Keratinocyte (primary cell): ENCODE measurements around the gene UBE2F. TPM values are rescaled to one million over a fixed set of nuclear protein-coding genes. Genes with fewer than 3 reads are reported as not detected.

Experiments
- DNase-seq: peaks from one replicate; pipeline ENCODE4 v3.0.0-alpha.2; 2011; ENCODE audit warnings: low read depth, missing footprints, low spot score
- FAIRE-seq: peaks from 2 replicates; lab custom pipeline; 2011; peaks lifted over from hg19 to GRCh38; lab: Jason Lieb, UNC
- H2AFZ ChIP-seq: 2 replicates; pipeline ENCODE4 v1.6.0; 2012; ENCODE audit warnings: low read length, control low read depth, inconsistent platforms; ENCODE audit not compliant: control insufficient read depth
- H3K27ac ChIP-seq: 2 replicates; pipeline ENCODE4 v1.5.1; 2011; ENCODE audit warnings: low read length; ENCODE audit not compliant: control insufficient read depth, insufficient read depth
- H3K27me3 ChIP-seq: 3 replicates; pipeline ENCODE4 v1.6.0; 2011; ENCODE audit warnings: low read length; ENCODE audit not compliant: control insufficient read depth, insufficient read depth; ENCODE audit errors: extremely low read depth
- H3K36me3 ChIP-seq, 2 experiments: 2 replicates in 1 of 2; 3 replicates in 1 of 2; pipeline ENCODE4 v1.5.1; 2011; ENCODE audit warnings: low read length in 2 of 2, mild to moderate bottlenecking in 1 of 2; ENCODE audit not compliant: control insufficient read depth in 2 of 2, insufficient read depth in 2 of 2; ENCODE audit errors: extremely low read depth in 1 of 2
- H3K4me1 ChIP-seq: 3 replicates; pipeline ENCODE4 v1.5.1; 2011; ENCODE audit warnings: low read length; ENCODE audit not compliant: control insufficient read depth, insufficient read depth; ENCODE audit errors: extremely low read depth
- H3K4me2 ChIP-seq: 3 replicates; pipeline ENCODE4 v1.6.0; 2011; ENCODE audit warnings: low read depth, low read length; ENCODE audit not compliant: control insufficient read depth, insufficient read depth; ENCODE audit errors: extremely low read depth
- H3K4me3 ChIP-seq, 3 experiments: fragments of 200-600 bp in 1 of 3; sonication (generic) in 1 of 3; 2 replicates in 2 of 3; 3 replicates in 1 of 3; pipeline ENCODE4 v1.5.1; 2011 to 2016; ENCODE audit warnings: low read length in 3 of 3, mild to moderate bottlenecking in 3 of 3, control low read depth in 2 of 3, inconsistent platforms in 1 of 3, low read depth in 1 of 3, mixed read lengths in 1 of 3, mixed run types in 1 of 3, moderate library complexity in 1 of 3; ENCODE audit not compliant: control insufficient read depth in 2 of 3, insufficient read depth in 2 of 3; ENCODE audit errors: extremely low read depth in 1 of 3
- H3K79me2 ChIP-seq: 2 replicates; pipeline ENCODE4 v1.6.0; 2012; ENCODE audit warnings: low read length; ENCODE audit not compliant: control insufficient read depth, insufficient read depth
- H3K9ac ChIP-seq: 3 replicates; pipeline ENCODE4 v1.6.0; 2011; ENCODE audit warnings: low read length; ENCODE audit not compliant: control insufficient read depth, insufficient read depth; ENCODE audit errors: extremely low read depth
- H3K9me1 ChIP-seq: 3 replicates; pipeline ENCODE4 v1.6.0; 2011; ENCODE audit warnings: low read length; ENCODE audit not compliant: control insufficient read depth, insufficient read depth; ENCODE audit errors: extremely low read depth
- H3K9me3 ChIP-seq: 2 replicates; pipeline ENCODE4 v1.5.1; 2012; ENCODE audit warnings: low read depth, low read length; ENCODE audit not compliant: control insufficient read depth
- H4K20me1 ChIP-seq: 3 replicates; pipeline ENCODE4 v1.6.0; 2011; ENCODE audit warnings: low read length; ENCODE audit not compliant: control insufficient read depth, insufficient read depth; ENCODE audit errors: extremely low read depth
- CTCF ChIP-seq, 3 experiments: IDR thresholded peaks in 1 of 3; conservative IDR thresholded peaks in 1 of 3; optimal IDR thresholded peaks in 1 of 3; 2 replicates in 2 of 3; 3 replicates in 1 of 3; pipeline versions ENCODE3 to v1.5.1; 2011; ENCODE audit warnings: low read length in 3 of 3, mild to moderate bottlenecking in 3 of 3, moderate library complexity in 2 of 3, control low read depth in 1 of 3, inconsistent platforms in 1 of 3; ENCODE audit not compliant: insufficient read depth in 2 of 3; ENCODE audit errors: extremely low read depth in 1 of 3
- EZH2 ChIP-seq: IDR thresholded peaks from one replicate; pipeline ENCODE4 v1.6.1; 2012; ENCODE audit warnings: inconsistent platforms, mild to moderate bottlenecking, low read length, moderate library complexity
- dilution Hi-C: fragments of 300-500 bp; cut with MboI; formaldehyde crosslinking; loops from one replicate; pipeline ENCODE4 v1.7.0; 2020; ENCODE audit warnings: low sequenced_read_pairs; ENCODE audit not compliant: extremely low pct_ligation_motif_present
- polyA plus RNA-seq, 5 experiments: library from polyadenylated mRNA; depleted of rRNA in 3 of 5; stranded (reverse) in 3 of 5; stranded (forward) in 1 of 5; unstranded in 1 of 5; fragments of >200 nt; gene quantifications; 1 replicate in 1 of 5; 2 replicates in 3 of 5; 3 replicates in 1 of 5; pipeline versions ENCODE4 v1.2.1 to v1.2.3, GENCODE V29; 2011 to 2012; ENCODE audit warnings: missing spikeins in 2 of 5, low read depth in 1 of 5, low replicate concordance in 1 of 5

UBE2F gene
- polyA plus RNA-seq, 1 donor (not counting 4 experiments of a cell fraction or from before 2014, with no cell fraction given): 95.6 TPM

- Histone ChIP-seq H3K36me3 (no peaks in the 10 kb centered on the region), H3K27me3 (no peaks in the 10 kb centered on the region), H3K4me2 (no peak overlapping the region), H3K9me1 (no peaks in the 10 kb centered on the region), H3K79me2 (no peaks in the 10 kb centered on the region), H3K9ac (no peak overlapping the region), H3K27ac (no peak overlapping the region), H3K4me1 (peaks cover 10% of the 10 kb centered on the region), H3K9me3 (peaks cover 4% of the 10 kb centered on the region), H3K4me3 (no peak overlapping the region), H4K20me1 (no peaks in the 10 kb centered on the region), H2AFZ (no peak overlapping the region)
- FAIRE-seq (no peak), DNase-seq (no peak)
- dilution Hi-C loops: no loop called here
- TF ChIP-seq EZH2 (no peak), CTCF (optimal IDR thresholded peaks at IDR 0.05 in 1 of 3, IDR thresholded peaks at IDR 0.05 in 1 of 3, conservative IDR thresholded peaks at IDR 0.05 in 1 of 3; ENCODE audit: extremely low read depth in 1 of 3, insufficient read depth in 2 of 3, low read length in 3 of 3) (no peak)
Measured at GRCh38 chr2:237942513-237942899, 24.3 kb upstream of the UBE2F start.

- no peaks in the 10 kb centered on the region for H3K27me3 ChIP-seq
- DNase-seq (no peak), FAIRE-seq (no peak)
- no peak overlapping the region for H3K4me3 ChIP-seq
- H3K9me1 ChIP-seq: no peaks in the 10 kb centered on the region
- H4K20me1 ChIP-seq: no peaks in the 10 kb centered on the region
- TF ChIP-seq CTCF (optimal IDR thresholded peaks at IDR 0.05 in 1 of 3, IDR thresholded peaks at IDR 0.05 in 1 of 3, conservative IDR thresholded peaks at IDR 0.05 in 1 of 3; ENCODE audit: extremely low read depth in 1 of 3, insufficient read depth in 2 of 3, low read length in 3 of 3): no peak
- H3K79me2 ChIP-seq: no peaks in the 10 kb centered on the region
- no peak overlapping the region for H3K27ac ChIP-seq
- no peak overlapping the region for H3K4me2 ChIP-seq
- dilution Hi-C loops: no loop called here
- H3K9ac ChIP-seq: no peak overlapping the region
- H2AFZ ChIP-seq: no peak overlapping the region
- peaks cover 4% of the 10 kb centered on the region for H3K9me3 ChIP-seq
- no peaks in the 10 kb centered on the region for H3K36me3 ChIP-seq
- peaks cover 10% of the 10 kb centered on the region for H3K4me1 ChIP-seq
Measured at GRCh38 chr2:237943395-237944094, 23.3 kb upstream of the UBE2F start.
